H9 (cell line): ENCODE data around the gene MYL10. TPM values are rescaled to one million over a fixed set of nuclear protein-coding genes. Genes with fewer than 3 reads are reported as not detected.

Source experiments
- DNase-seq: peaks from one replicate; pipeline ENCODE4 v3.0.0-alpha.2; 2017
- H2AFZ ChIP-seq: one replicate; pipeline ENCODE4 v1.6.1; 2013; ENCODE audit warnings: mild to moderate bottlenecking, low read length, control low read depth, moderate library complexity
- H2AK5ac ChIP-seq: 2 replicates; pipeline ENCODE4 v1.6.1; 2013; ENCODE audit warnings: low read length, control low read depth, mixed read lengths; ENCODE audit not compliant: insufficient read length
- H2BK120ac ChIP-seq: one replicate; pipeline ENCODE4 v1.6.1; 2013; ENCODE audit warnings: low read depth, mild to moderate bottlenecking, low read length, control low read depth, inconsistent platforms; ENCODE audit not compliant: poor library complexity, severe bottlenecking
- H2BK12ac ChIP-seq: 2 replicates; pipeline ENCODE4 v1.6.1; 2013; ENCODE audit warnings: low read length, control low read depth, mixed read lengths, low read depth; ENCODE audit not compliant: insufficient read length
- H2BK15ac ChIP-seq: 2 replicates; pipeline ENCODE4 v1.6.1; 2013; ENCODE audit warnings: low read depth, low read length, control low read depth
- H2BK20ac ChIP-seq: one replicate; pipeline ENCODE4 v1.6.1; 2013; ENCODE audit warnings: low read depth, mild to moderate bottlenecking, low read length, control low read depth, inconsistent platforms; ENCODE audit not compliant: poor library complexity, severe bottlenecking
- H2BK5ac ChIP-seq: 2 replicates; pipeline ENCODE4 v1.6.1; 2013; ENCODE audit warnings: low read length, control low read depth, mixed read lengths; ENCODE audit not compliant: insufficient read length
- H3K14ac ChIP-seq: 2 replicates; pipeline ENCODE4 v1.6.1; 2013; ENCODE audit warnings: low read length, control low read depth; ENCODE audit not compliant: insufficient read depth
- H3K18ac ChIP-seq: 2 replicates; pipeline ENCODE4 v1.6.1; 2013; ENCODE audit warnings: low read depth, mild to moderate bottlenecking, mixed read lengths, low read length, control low read depth; ENCODE audit not compliant: insufficient read length
- H3K23ac ChIP-seq: 2 replicates; pipeline ENCODE4 v1.6.1; 2013; ENCODE audit warnings: low read length, control low read depth, mixed read lengths, low read depth; ENCODE audit not compliant: insufficient read length
- H3K23me2 ChIP-seq: 2 replicates; pipeline ENCODE4 v1.6.1; 2013; ENCODE audit warnings: low read depth, mild to moderate bottlenecking, mixed read lengths, low read length, control low read depth; ENCODE audit not compliant: insufficient read length, poor library complexity, severe bottlenecking
- H3K27ac ChIP-seq: 2 replicates; pipeline ENCODE4 v1.5.1; 2013; ENCODE audit warnings: low read length, control low read depth, mixed read lengths, low read depth; ENCODE audit not compliant: insufficient read length
- H3K27me3 ChIP-seq: 2 replicates; pipeline ENCODE4 v1.6.1; 2013; ENCODE audit warnings: low read length, control low read depth, inconsistent platforms; ENCODE audit not compliant: insufficient read depth
- H3K4ac ChIP-seq: 2 replicates; pipeline ENCODE4 v1.6.1; 2013; ENCODE audit warnings: low read depth, mild to moderate bottlenecking, control low read depth, inconsistent platforms, low read length, moderate library complexity
- H3K4me1 ChIP-seq: 2 replicates; pipeline ENCODE4 v1.6.1; 2013; ENCODE audit warnings: low read length, control low read depth, inconsistent platforms; ENCODE audit not compliant: insufficient read depth
- H3K4me2 ChIP-seq: 2 replicates; pipeline ENCODE4 v1.6.1; 2013; ENCODE audit warnings: low read length, control low read depth, mixed read lengths; ENCODE audit not compliant: insufficient read length, insufficient read depth
- H3K56ac ChIP-seq: 2 replicates; pipeline ENCODE4 v1.6.1; 2013; ENCODE audit warnings: low read depth, mild to moderate bottlenecking, mixed read lengths, low read length, control low read depth; ENCODE audit not compliant: insufficient read length
- H3K79me1 ChIP-seq: 2 replicates; pipeline ENCODE4 v1.6.1; 2013; ENCODE audit warnings: low read depth, mild to moderate bottlenecking, moderate library complexity, low read length, control low read depth, inconsistent platforms; ENCODE audit not compliant: insufficient read depth, poor library complexity, severe bottlenecking
- H3K79me2 ChIP-seq: 2 replicates; pipeline ENCODE4 v1.6.1; 2013; ENCODE audit warnings: low read length, control low read depth, inconsistent platforms; ENCODE audit not compliant: insufficient read depth
- H3K9ac ChIP-seq: 2 replicates; pipeline ENCODE4 v1.6.1; 2013; ENCODE audit warnings: low read length, control low read depth, mixed read lengths; ENCODE audit not compliant: insufficient read length; ENCODE audit errors: extremely low read depth
- H3K9me3 ChIP-seq: one replicate; pipeline ENCODE4 v1.6.1; 2013; ENCODE audit warnings: low read depth, low read length, inconsistent platforms; ENCODE audit not compliant: control insufficient read depth
- H3T11ph ChIP-seq: one replicate; pipeline ENCODE4 v1.6.1; 2013; ENCODE audit warnings: mild to moderate bottlenecking, low read length, control low read depth, inconsistent platforms
- H4K20me1 ChIP-seq: one replicate; pipeline ENCODE4 v1.6.1; 2013; ENCODE audit not compliant: control insufficient read depth, insufficient read length, insufficient read depth
- H4K5ac ChIP-seq: 2 replicates; pipeline ENCODE4 v1.6.1; 2013; ENCODE audit warnings: low read depth, mild to moderate bottlenecking, mixed read lengths, low read length, control low read depth; ENCODE audit not compliant: insufficient read length
- H4K8ac ChIP-seq: replicated peaks from 2 replicates; pipeline ENCODE4 v1.6.1; 2013; ENCODE audit warnings: low read length, control low read depth, mixed read lengths, low read depth; ENCODE audit not compliant: insufficient read length
- H4K91ac ChIP-seq: 2 replicates; pipeline ENCODE4 v1.6.1; 2013; ENCODE audit warnings: low read depth, mild to moderate bottlenecking, moderate library complexity, mixed read lengths, low read length, control low read depth; ENCODE audit not compliant: insufficient read length
- H3K27ac Mint-ChIP-seq, 3 experiments: 2 replicates in 2 of 3; 3 replicates in 1 of 3; pipeline ENCODE4 v1.8.0; 2020 to 2021; ENCODE audit warnings: mixed read lengths in 3 of 3, mild to moderate bottlenecking in 1 of 3, moderate library complexity in 1 of 3
- H3K27me3 Mint-ChIP-seq: 2 replicates; pipeline ENCODE4 v1.8.0; 2021; ENCODE audit warnings: low read depth, mild to moderate bottlenecking, moderate library complexity, mixed read lengths
- H3K36me3 Mint-ChIP-seq, 3 experiments: 2 replicates in 2 of 3; 3 replicates in 1 of 3; pipeline ENCODE4 v1.8.0; 2020 to 2021; ENCODE audit warnings: low read depth in 3 of 3, mixed read lengths in 3 of 3; ENCODE audit not compliant: insufficient read depth in 1 of 3
- H3K4me1 Mint-ChIP-seq, 2 experiments: 2 replicates each; pipeline ENCODE4 v1.8.0; 2020; ENCODE audit warnings: mixed read lengths in 2 of 2
- H3K4me3 Mint-ChIP-seq, 2 experiments: 2 replicates in 1 of 2; 3 replicates in 1 of 2; pipeline ENCODE4 v1.8.0; 2020 to 2021; ENCODE audit warnings: mild to moderate bottlenecking in 2 of 2, mixed read lengths in 2 of 2, moderate library complexity in 1 of 2
- H3K9me3 Mint-ChIP-seq, 2 experiments: 2 replicates in 1 of 2; 3 replicates in 1 of 2; pipeline ENCODE4 v1.8.0; 2020; ENCODE audit warnings: mild to moderate bottlenecking in 2 of 2, mixed read lengths in 2 of 2, moderate library complexity in 1 of 2
- WGBS: extraction: QIAGEN DNeasy Blood & Tissue Kit; methylation state at CpG from one replicate; pipeline ENCODE4 v1.1.7; 2013; ENCODE audit warnings: missing lambda C conversion rate, low lambda C conversion rate, mixed read lengths; ENCODE audit not compliant: insufficient read length; ENCODE audit errors: extremely low coverage; 5-methylcytosine and 5-hydroxymethylcytosine counted together
- total RNA-seq: library from RNA; stranded (reverse); gene quantifications from 2 replicates; pipeline ENCODE4 v1.2.1, GENCODE V29; 2021
- TF ChIP-seq, protein P1 (sequence below): fragments of 200-600 bp; sonication (generic); conservative IDR thresholded peaks from 3 replicates; pipeline ENCODE4 v1.8.0; 2021; ENCODE audit warnings: antibody characterized with exemption, mild to moderate bottlenecking

Gene MYL10
- total RNA-seq, 1 experiment from 2014 or later: 0.50 TPM

GRCh38 chr7:101633511-101633910 lies 4.4 kb upstream of the MYL10 start:
- no peak overlapping the region for H3K4ac ChIP-seq
- H4K91ac ChIP-seq: no peak overlapping the region
- no peak overlapping the region for H3K4me2 ChIP-seq
- H2BK20ac ChIP-seq: no peak overlapping the region
- no peak overlapping the region for H3K4me3 Mint-ChIP-seq
- no peak overlapping the region for H4K8ac ChIP-seq
- no peak overlapping the region for H2BK120ac ChIP-seq
- no CpG with 5 or more reads among the region's 6 CpGs for WGBS
- H3K14ac ChIP-seq: no peak overlapping the region; the same call in 1 of the 2 replicates
- no peak overlapping the region for H2BK15ac ChIP-seq
- DNase-seq: no peak
- H3K4me1 Mint-ChIP-seq: peaks cover 5 to 14% of the 10 kb centered on the region in 2 experiments
- H3K36me3 Mint-ChIP-seq: peaks cover 0 to 2% (median 0%) of the 10 kb centered on the region in 3 experiments; a peak in 2 of 7 replicates
- peak overlapping the region in 2 of 3 experiments; percentile 65 to 74; a peak in 4 of 7 replicates for H3K27ac Mint-ChIP-seq
- H2AK5ac ChIP-seq: no peak overlapping the region
- no peaks in the 10 kb centered on the region; the same call in 1 of the 2 replicates for H3K4me1 ChIP-seq
- H3T11ph ChIP-seq: no peak overlapping the region
- H3K79me1 ChIP-seq: no peaks in the 10 kb centered on the region
- H3K56ac ChIP-seq: no peak overlapping the region
- H2BK5ac ChIP-seq: no peak overlapping the region
- H3K23me2 ChIP-seq: no peaks in the 10 kb centered on the region
- no peak overlapping the region for H3K9ac ChIP-seq
- H3K79me2 ChIP-seq: no peaks in the 10 kb centered on the region
- H3K27me3 Mint-ChIP-seq: peaks cover 8% of the 10 kb centered on the region
- no peaks in the 10 kb centered on the region for H3K27me3 ChIP-seq
- H2BK12ac ChIP-seq: no peak overlapping the region
- H3K9me3 Mint-ChIP-seq: peaks cover 3 to 4% of the 10 kb centered on the region in 2 experiments; a peak in 4 of 5 replicates
- TF ChIP-seq, protein P1, sequence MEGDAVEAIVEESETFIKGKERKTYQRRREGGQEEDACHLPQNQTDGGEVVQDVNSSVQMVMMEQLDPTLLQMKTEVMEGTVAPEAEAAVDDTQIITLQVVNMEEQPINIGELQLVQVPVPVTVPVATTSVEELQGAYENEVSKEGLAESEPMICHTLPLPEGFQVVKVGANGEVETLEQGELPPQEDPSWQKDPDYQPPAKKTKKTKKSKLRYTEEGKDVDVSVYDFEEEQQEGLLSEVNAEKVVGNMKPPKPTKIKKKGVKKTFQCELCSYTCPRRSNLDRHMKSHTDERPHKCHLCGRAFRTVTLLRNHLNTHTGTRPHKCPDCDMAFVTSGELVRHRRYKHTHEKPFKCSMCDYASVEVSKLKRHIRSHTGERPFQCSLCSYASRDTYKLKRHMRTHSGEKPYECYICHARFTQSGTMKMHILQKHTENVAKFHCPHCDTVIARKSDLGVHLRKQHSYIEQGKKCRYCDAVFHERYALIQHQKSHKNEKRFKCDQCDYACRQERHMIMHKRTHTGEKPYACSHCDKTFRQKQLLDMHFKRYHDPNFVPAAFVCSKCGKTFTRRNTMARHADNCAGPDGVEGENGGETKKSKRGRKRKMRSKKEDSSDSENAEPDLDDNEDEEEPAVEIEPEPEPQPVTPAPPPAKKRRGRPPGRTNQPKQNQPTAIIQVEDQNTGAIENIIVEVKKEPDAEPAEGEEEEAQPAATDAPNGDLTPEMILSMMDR: no peak
- no peak overlapping the region for H3K27ac ChIP-seq
- H3K9me3 ChIP-seq: no peaks in the 10 kb centered on the region
- no peak overlapping the region for H4K5ac ChIP-seq
- no peak overlapping the region for H3K23ac ChIP-seq
- H2AFZ ChIP-seq: no peak overlapping the region
- no peak overlapping the region for H3K18ac ChIP-seq
- no peaks in the 10 kb centered on the region for H4K20me1 ChIP-seq
